ENCODE results near the gene SLC2A1.

The SLC2A1 gene

DNA sequence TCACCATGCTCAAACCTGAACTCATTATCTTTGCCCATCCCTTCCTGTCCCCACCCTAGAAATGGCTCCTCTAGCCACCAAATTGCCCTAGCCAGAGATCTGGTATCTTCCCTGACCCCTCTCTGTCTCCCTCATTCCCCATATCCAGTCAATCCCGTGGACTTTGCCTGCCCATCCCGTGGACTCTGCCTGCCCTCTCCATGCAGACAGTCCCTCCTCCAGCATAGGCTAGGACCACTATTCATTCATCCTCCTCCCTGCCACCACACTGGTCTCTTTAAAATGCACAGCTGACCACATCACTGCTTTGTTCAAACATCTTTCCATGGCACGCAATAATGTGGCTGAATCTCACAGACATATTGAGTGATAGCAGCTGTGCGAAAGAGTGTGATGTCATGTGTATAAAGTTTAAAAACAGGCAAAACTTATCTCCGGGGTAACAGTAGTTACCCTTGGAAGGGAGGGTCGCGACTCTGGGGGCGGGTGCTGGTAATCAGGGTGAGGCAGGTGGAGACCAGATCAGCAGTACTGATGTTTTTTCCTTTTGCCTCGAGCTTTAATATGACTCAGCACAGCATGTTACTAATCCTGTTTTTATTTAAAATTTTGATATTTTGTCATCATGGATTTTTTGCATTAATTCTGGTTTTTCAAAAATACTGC lies 4.8 kb upstream of the SLC2A1 start:
- Histone ChIP-seq H3K27me3 (ENCODE audit: control insufficient read depth, low read length) (peaks cover 15% of the 10 kb centered on the region), H3K79me2 (ENCODE audit: control insufficient read depth, low read length) (peaks cover 9% of the 10 kb centered on the region), H3F3A (ENCODE audit: control insufficient read depth, insufficient read depth) (no peaks in the 10 kb centered on the region), H3K9me2 (replicated peaks; ENCODE audit: control insufficient read depth, low read length) (no peaks in the 10 kb centered on the region), H3K9me3 (ENCODE audit: control insufficient read depth, insufficient read depth, low read length) (no peaks in the 10 kb centered on the region), H3K4me1 (ENCODE audit: control insufficient read depth, low read length) (peaks cover 45% of the 10 kb centered on the region), H3K4me3 (ENCODE audit: low read length) (no peak overlapping the region), H3K4me2 (ENCODE audit: low read length) (no peak overlapping the region), H3K36me3 (ENCODE audit: control insufficient read depth, low read length) (0 out of 2 replicates have a peak, but pooled peaks cover 1% of the 10 kb centered on the region), H3K27ac (ENCODE audit: low read depth, low read length) (no peak overlapping the region), H4K20me1 (ENCODE audit: control insufficient read depth, insufficient read depth, low read depth, low read length) (no peaks in the 10 kb centered on the region)
- TF ChIP-seq, protein P1, sequence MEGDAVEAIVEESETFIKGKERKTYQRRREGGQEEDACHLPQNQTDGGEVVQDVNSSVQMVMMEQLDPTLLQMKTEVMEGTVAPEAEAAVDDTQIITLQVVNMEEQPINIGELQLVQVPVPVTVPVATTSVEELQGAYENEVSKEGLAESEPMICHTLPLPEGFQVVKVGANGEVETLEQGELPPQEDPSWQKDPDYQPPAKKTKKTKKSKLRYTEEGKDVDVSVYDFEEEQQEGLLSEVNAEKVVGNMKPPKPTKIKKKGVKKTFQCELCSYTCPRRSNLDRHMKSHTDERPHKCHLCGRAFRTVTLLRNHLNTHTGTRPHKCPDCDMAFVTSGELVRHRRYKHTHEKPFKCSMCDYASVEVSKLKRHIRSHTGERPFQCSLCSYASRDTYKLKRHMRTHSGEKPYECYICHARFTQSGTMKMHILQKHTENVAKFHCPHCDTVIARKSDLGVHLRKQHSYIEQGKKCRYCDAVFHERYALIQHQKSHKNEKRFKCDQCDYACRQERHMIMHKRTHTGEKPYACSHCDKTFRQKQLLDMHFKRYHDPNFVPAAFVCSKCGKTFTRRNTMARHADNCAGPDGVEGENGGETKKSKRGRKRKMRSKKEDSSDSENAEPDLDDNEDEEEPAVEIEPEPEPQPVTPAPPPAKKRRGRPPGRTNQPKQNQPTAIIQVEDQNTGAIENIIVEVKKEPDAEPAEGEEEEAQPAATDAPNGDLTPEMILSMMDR (IDR thresholded peaks at IDR 0.05; ENCODE audit: low read depth, low read length, poor library complexity, severe bottlenecking): no peak
- no peak for TF ChIP-seq EZH2phosphoT487 (IDR thresholded peaks at IDR 0.05; ENCODE audit: borderline replicate concordance, low read length)

DNA sequence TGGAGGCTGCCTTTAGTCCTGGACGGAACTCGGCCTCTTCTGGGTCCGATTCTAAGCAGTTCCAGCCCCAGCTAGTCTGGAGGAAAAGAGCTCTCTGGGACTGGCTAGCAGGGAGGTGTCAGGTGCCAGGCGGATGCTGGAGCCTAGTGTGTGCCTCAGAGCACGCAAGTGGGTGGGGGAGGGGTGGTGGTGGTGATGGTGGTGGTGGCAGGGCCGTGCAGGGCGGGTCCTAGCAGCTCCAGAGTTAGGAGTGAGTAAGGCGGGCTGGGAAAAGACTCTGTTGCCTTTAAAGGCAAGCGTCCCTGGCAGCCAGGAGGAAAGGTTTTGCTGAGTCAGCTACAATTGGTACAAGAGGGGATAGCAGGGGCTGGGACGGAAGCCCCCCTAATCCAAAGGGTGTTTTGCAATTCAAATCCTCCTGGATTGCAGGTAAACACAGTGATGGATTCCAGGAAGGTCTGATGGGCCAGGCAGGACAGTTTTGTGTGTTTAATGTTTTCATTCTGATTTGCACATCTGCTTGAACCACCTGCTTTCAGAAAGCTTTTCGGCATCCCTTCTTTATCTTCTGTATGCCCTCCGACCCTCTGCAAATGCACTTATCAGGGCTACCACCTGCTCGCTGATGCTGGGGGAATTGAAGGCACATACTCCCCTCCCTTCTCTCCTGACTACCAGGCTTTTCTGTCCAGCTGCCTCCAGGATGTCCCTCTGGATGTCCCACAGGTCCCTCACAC lies 4.1 kb upstream of the SLC2A1 start:
- Histone ChIP-seq H4K20me1 (ENCODE audit: control insufficient read depth, insufficient read depth, low read depth, low read length) (no peaks in the 10 kb centered on the region), H3K27ac (ENCODE audit: low read depth, low read length) (no peak overlapping the region), H3K36me3 (ENCODE audit: control insufficient read depth, low read length) (peaks cover 4% of the 10 kb centered on the region), H3K79me2 (ENCODE audit: control insufficient read depth, low read length) (peaks cover 16% of the 10 kb centered on the region), H3K4me2 (ENCODE audit: low read length) (no peak overlapping the region), H3K9me3 (ENCODE audit: control insufficient read depth, insufficient read depth, low read length) (no peaks in the 10 kb centered on the region), H3K4me1 (ENCODE audit: control insufficient read depth, low read length) (peaks cover 45% of the 10 kb centered on the region), H3K9me2 (replicated peaks; ENCODE audit: control insufficient read depth, low read length) (no peaks in the 10 kb centered on the region), H3K27me3 (ENCODE audit: control insufficient read depth, low read length) (peaks cover 11% of the 10 kb centered on the region), H3K4me3 (ENCODE audit: low read length) (no peak overlapping the region), H3F3A (ENCODE audit: control insufficient read depth, insufficient read depth) (no peaks in the 10 kb centered on the region)
- TF ChIP-seq EZH2phosphoT487 (IDR thresholded peaks at IDR 0.05; ENCODE audit: borderline replicate concordance, low read length): no peak
- TF ChIP-seq, protein P1 (IDR thresholded peaks at IDR 0.05; ENCODE audit: low read depth, low read length, poor library complexity, severe bottlenecking): no peak

DNA sequence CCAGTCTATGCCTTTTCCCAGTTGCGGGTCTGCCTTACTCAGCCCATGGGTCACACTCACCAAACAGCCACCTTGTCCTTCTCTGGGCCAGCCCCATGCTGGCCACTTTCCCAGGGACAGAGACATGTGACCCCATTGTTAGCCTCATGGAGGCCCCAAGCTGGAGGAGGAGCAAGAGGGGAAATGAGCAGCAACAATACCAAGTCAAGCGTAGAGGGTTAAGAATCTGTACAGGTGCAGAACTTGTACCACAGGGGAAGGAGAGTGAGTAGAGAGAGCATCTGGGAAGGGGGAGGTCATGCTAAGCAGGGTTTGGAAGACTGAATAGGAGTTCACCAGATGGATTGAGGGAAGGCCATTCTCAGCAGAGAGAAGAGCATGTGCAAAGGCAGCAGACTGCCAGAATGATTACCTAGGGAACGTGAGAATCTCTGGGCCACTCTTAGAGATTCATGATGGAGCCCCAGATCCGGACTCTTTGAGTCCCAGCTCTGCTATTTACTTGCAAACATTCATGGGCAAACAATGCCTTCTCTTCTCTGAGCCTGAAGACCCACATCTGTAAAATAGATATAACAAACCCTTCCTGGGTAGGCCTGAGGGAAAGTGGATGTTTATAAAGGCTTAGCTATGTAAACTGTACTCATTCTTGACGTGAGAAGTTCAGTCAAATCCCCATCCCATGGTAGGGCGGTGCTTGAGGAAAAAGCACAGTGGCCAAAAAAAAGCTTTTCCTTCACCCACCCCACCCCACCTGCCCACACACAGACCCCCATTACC lies 2.8 kb upstream of the SLC2A1 start:
- Histone ChIP-seq H3K4me1 (ENCODE audit: control insufficient read depth, low read length) (peaks cover 50% of the 10 kb centered on the region), H3K9me3 (ENCODE audit: control insufficient read depth, insufficient read depth, low read length) (no peaks in the 10 kb centered on the region), H3K27ac (ENCODE audit: low read depth, low read length) (no peak overlapping the region), H3K9me2 (replicated peaks; ENCODE audit: control insufficient read depth, low read length) (no peaks in the 10 kb centered on the region), H3K27me3 (ENCODE audit: control insufficient read depth, low read length) (peaks cover 11% of the 10 kb centered on the region), H3K4me2 (ENCODE audit: low read length) (peak overlapping the region; percentile 97), H3K79me2 (ENCODE audit: control insufficient read depth, low read length) (peaks cover 29% of the 10 kb centered on the region), H3F3A (ENCODE audit: control insufficient read depth, insufficient read depth) (no peaks in the 10 kb centered on the region), H3K36me3 (ENCODE audit: control insufficient read depth, low read length) (peaks cover 17% of the 10 kb centered on the region), H4K20me1 (ENCODE audit: control insufficient read depth, insufficient read depth, low read depth, low read length) (peaks cover 9% of the 10 kb centered on the region), H3K4me3 (ENCODE audit: low read length) (peak overlapping the region; percentile 35)
- no peak for TF ChIP-seq EZH2phosphoT487 (IDR thresholded peaks at IDR 0.05; ENCODE audit: borderline replicate concordance, low read length)
- TF ChIP-seq, protein P1 (IDR thresholded peaks at IDR 0.05; ENCODE audit: low read depth, low read length, poor library complexity, severe bottlenecking): no peak

Measured in DOHH2 (cell line).